OCI-LY3 (cell line): ENCODE data around the gene PCYT1A.
"Not testable (repeated sequence)": the region's sequence is repeated elsewhere in the genome, so short reads cannot be mapped to it uniquely, and the experiment has no call there.

Source experiments
- H2AFZ ChIP-seq: fragments of 200-600, 300-600 bp; shearing (Covaris generic); 2 replicates; pipeline ENCODE4 v1.6.0; 2014; ENCODE audit warnings: antibody characterized with exemption, low read depth, low read length
- H3K27ac ChIP-seq: fragments of 200-600, 300-600 bp; sonication (generic); 2 replicates; pipeline ENCODE4 v1.5.1; 2014; ENCODE audit warnings: mild to moderate bottlenecking, low read length, moderate library complexity, mixed read lengths
- H3K27me3 ChIP-seq: fragments of 200-600, 300-600 bp; sonication (generic); 2 replicates; pipeline ENCODE4 v1.6.1; 2014; ENCODE audit warnings: low read depth, low read length, mixed read lengths
- H3K36me3 ChIP-seq: fragments of 200-600, 300-600 bp; sonication (generic); replicated peaks from 2 replicates; pipeline ENCODE3; 2014; ENCODE audit warnings: low read depth, low read length, mixed read lengths
- H3K4me1 ChIP-seq: fragments of 300-600, 200-600 bp; sonication (generic); 2 replicates; pipeline ENCODE4 v1.6.1; 2014; ENCODE audit warnings: low read length, mixed read lengths
- H3K4me2 ChIP-seq: fragments of 200-600, 300-600 bp; sonication (generic); 2 replicates; pipeline ENCODE4 v1.6.1; 2014; ENCODE audit warnings: low read length, mixed read lengths
- H3K4me3 ChIP-seq: fragments of 300-600, 200-600 bp; sonication (generic); 2 replicates; pipeline ENCODE4 v1.5.1; 2014; ENCODE audit warnings: antibody characterized with exemption, mild to moderate bottlenecking, low read length, moderate library complexity
- H3K79me2 ChIP-seq: fragments of 300-600, 200-600 bp; shearing (Covaris generic); 2 replicates; pipeline ENCODE4 v1.6.1; 2014; ENCODE audit warnings: mild to moderate bottlenecking, low read length, mixed read lengths
- H3K9ac ChIP-seq: fragments of 300-600, 200-600 bp; shearing (Covaris generic); 2 replicates; pipeline ENCODE4 v1.6.0; 2014; ENCODE audit warnings: mild to moderate bottlenecking, low read length, moderate library complexity
- H3K9me3 ChIP-seq: fragments of 200-600, 300-600 bp; shearing (Covaris generic); 2 replicates; pipeline ENCODE4 v1.6.1; 2014; ENCODE audit warnings: low read length, mixed read lengths; ENCODE audit not compliant: insufficient read depth
- H4K20me1 ChIP-seq: fragments of 200-600, 300-600 bp; sonication (generic); 2 replicates; pipeline ENCODE4 v1.6.1; 2016; ENCODE audit warnings: low read length, mixed read lengths; ENCODE audit not compliant: insufficient read depth
- EZH2phosphoT487 ChIP-seq: fragments of 200-600 bp; shearing (Covaris generic); IDR thresholded peaks from 2 replicates; pipeline ENCODE4 v1.6.1; 2018; ENCODE audit warnings: antibody characterized with exemption, mixed run types, low read depth
- TF ChIP-seq, protein P1 (sequence below): fragments of 200-600, 300-600 bp; sonication (generic); IDR thresholded peaks from 2 replicates; pipeline ENCODE4 v1.5.1; 2014; ENCODE audit warnings: antibody characterized with exemption, low read length, low read depth

Gene PCYT1A

DNA sequence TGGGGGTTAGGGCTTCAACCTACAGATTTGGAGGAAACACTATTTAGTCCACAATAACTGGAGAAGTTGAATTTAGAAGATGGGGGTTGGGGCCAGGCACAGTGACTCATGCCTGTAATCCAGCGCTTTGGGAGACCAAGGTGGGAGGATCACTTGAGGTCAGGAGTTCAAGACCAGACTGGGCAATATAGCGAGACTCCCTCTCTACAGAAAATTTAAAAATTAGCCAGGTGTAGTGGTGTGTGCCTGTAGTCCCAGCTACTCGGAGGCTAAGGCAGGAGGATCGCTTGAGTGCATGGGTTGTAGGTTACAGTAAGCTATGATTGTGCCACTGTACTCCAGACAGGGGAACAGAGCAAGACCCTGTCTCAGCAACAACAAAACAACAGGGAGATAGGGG is 35.5 kb upstream of the PCYT1A start:
- no peaks in the 10 kb centered on the region for H3K27me3 ChIP-seq
- no peak overlapping the region for H3K4me2 ChIP-seq
- H3K9me3 ChIP-seq = no peaks in the 10 kb centered on the region
- H3K36me3 ChIP-seq = no peaks in the 10 kb centered on the region
- TF ChIP-seq, protein P1, sequence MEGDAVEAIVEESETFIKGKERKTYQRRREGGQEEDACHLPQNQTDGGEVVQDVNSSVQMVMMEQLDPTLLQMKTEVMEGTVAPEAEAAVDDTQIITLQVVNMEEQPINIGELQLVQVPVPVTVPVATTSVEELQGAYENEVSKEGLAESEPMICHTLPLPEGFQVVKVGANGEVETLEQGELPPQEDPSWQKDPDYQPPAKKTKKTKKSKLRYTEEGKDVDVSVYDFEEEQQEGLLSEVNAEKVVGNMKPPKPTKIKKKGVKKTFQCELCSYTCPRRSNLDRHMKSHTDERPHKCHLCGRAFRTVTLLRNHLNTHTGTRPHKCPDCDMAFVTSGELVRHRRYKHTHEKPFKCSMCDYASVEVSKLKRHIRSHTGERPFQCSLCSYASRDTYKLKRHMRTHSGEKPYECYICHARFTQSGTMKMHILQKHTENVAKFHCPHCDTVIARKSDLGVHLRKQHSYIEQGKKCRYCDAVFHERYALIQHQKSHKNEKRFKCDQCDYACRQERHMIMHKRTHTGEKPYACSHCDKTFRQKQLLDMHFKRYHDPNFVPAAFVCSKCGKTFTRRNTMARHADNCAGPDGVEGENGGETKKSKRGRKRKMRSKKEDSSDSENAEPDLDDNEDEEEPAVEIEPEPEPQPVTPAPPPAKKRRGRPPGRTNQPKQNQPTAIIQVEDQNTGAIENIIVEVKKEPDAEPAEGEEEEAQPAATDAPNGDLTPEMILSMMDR = no peak
- TF ChIP-seq EZH2phosphoT487 = no peak
- H3K27ac ChIP-seq = no peak overlapping the region
- H4K20me1 ChIP-seq = no peaks in the 10 kb centered on the region
- H3K9ac ChIP-seq = no peak overlapping the region
- H3K4me1 ChIP-seq = no peaks in the 10 kb centered on the region
- no peaks in the 10 kb centered on the region for H3K79me2 ChIP-seq
- H2AFZ ChIP-seq = no peak overlapping the region
- H3K4me3 ChIP-seq = no peak overlapping the region

DNA sequence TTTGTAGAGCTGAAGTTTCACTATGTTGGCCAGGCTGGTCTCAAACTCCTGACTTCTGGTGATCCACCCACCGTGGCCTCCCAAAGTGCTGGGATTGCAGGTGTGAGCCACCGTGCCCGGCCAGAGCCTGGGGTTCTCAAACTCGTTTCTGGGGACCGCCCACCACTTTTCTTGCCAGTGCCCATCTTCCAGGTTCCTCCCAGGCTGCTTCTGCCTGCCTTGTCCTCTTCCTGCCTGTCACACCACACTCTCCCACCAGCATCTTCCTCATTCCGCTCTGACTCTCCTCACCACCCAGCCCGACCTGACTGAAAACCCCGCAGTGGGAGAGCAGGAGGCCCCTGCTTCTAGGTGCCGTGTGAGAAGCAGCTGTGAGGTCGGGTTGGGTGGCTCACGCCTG is 33.6 kb upstream of the PCYT1A start:
- TF ChIP-seq, protein P1 = no peak
- H3K4me2 ChIP-seq = no peak overlapping the region
- H3K4me3 ChIP-seq = no peak overlapping the region
- H3K9me3 ChIP-seq = no peaks in the 10 kb centered on the region
- no peak overlapping the region for H3K27ac ChIP-seq
- H4K20me1 ChIP-seq = no peaks in the 10 kb centered on the region
- no peaks in the 10 kb centered on the region for H3K36me3 ChIP-seq
- H3K27me3 ChIP-seq = no peaks in the 10 kb centered on the region
- H3K9ac ChIP-seq = no peak overlapping the region
- H3K4me1 ChIP-seq = no peaks in the 10 kb centered on the region
- peaks cover 8% of the 10 kb centered on the region for H3K79me2 ChIP-seq
- no peak overlapping the region for H2AFZ ChIP-seq

DNA sequence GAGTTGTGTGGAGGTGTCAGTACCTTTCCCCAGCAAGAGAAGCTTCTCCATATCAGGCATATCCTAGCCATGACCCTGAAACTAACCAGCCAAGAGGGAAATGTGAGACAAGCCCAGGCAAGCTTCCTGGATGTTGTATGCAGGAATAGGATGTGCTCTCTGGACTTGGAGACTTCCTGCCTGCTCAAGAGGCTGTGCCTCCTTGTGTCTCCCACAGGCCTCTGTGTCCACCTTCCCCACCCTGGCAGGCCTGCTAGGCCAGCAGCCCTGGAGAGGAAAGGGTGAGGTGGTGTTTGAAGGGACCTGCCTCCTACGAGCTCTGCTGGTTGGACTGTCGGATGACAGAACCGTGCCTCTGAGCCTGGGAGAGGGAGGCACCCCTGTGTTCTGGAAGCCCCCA is 32.6 kb upstream of the PCYT1A start:
- Histone ChIP-seq H2AFZ (no peak overlapping the region), H3K79me2 (peaks cover 8% of the 10 kb centered on the region), H4K20me1 (no peaks in the 10 kb centered on the region), H3K9me3 (no peaks in the 10 kb centered on the region), H3K9ac (no peak overlapping the region), H3K4me1 (no peaks in the 10 kb centered on the region), H3K36me3 (no peaks in the 10 kb centered on the region), H3K4me3 (no peak overlapping the region), H3K27ac (no peak overlapping the region), H3K27me3 (no peaks in the 10 kb centered on the region), H3K4me2 (no peak overlapping the region)
- TF ChIP-seq EZH2phosphoT487 = no peak
- TF ChIP-seq, protein P1 = no peak

DNA sequence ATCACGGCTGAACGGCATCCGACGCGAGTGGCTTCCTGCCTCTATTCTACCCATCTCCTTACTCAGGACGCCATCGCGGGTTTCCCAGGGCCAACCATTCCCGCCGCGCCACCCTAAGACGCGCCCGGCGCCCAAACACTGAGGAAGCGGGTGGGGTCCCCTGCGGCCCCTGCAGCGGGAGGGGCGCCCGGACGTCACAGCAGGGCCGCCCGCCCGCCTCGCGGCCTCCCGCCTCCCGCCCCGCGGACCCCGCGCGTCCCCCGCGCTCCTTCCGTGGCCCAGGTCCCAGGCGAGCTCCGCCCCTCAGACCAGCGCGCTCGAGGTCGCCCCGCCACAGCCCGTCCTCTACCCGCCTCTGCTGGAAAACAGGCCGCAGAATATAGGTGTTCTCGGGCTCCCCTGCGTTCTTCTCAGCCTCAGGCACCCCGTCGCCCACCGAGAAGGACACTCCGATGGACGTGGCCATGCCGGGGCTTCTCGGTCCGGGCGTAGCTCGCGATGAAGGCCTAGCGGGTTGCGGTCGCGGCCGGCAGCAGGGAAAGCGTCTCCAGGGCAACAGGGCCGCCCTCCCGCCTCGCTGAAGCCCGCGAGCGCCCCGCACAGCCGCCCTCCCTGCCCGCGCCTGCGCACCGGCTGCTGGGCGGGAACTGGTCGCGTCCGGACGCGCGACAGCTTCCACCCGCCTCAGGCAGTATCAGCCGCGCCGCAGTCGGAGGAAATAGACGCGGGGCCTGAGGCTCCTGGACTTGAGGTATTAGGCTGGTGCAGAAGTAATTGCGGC is 30.4 kb upstream of the PCYT1A start, which contains the start of gene DYNLT2B:
Gene DYNLT2B, minus strand, starts transcription at position 554 of the 781 bp plus-strand sequence. Its CDS starts 88 bp downstream, at position 466.
- Histone ChIP-seq H3K4me1 (no peaks in the 10 kb centered on the region), H3K4me3 (peak within 1 kb of the TSS; percentile 89), H3K4me2 (peak within 1 kb of the TSS; percentile 61), H3K27ac (peak within 1 kb of the TSS; percentile 67), H3K27me3 (no peaks in the 10 kb centered on the region), H2AFZ (peak within 1 kb of the TSS; percentile 86), H3K9ac (peak within 1 kb of the TSS; percentile 86), H3K36me3 (no peaks in the 10 kb centered on the region), H4K20me1 (no peaks in the 10 kb centered on the region), H3K79me2 (peaks cover 8% of the 10 kb centered on the region), H3K9me3 (no peaks in the 10 kb centered on the region)
- TF ChIP-seq EZH2phosphoT487 = no peak
- TF ChIP-seq, protein P1 = no peak

DNA sequence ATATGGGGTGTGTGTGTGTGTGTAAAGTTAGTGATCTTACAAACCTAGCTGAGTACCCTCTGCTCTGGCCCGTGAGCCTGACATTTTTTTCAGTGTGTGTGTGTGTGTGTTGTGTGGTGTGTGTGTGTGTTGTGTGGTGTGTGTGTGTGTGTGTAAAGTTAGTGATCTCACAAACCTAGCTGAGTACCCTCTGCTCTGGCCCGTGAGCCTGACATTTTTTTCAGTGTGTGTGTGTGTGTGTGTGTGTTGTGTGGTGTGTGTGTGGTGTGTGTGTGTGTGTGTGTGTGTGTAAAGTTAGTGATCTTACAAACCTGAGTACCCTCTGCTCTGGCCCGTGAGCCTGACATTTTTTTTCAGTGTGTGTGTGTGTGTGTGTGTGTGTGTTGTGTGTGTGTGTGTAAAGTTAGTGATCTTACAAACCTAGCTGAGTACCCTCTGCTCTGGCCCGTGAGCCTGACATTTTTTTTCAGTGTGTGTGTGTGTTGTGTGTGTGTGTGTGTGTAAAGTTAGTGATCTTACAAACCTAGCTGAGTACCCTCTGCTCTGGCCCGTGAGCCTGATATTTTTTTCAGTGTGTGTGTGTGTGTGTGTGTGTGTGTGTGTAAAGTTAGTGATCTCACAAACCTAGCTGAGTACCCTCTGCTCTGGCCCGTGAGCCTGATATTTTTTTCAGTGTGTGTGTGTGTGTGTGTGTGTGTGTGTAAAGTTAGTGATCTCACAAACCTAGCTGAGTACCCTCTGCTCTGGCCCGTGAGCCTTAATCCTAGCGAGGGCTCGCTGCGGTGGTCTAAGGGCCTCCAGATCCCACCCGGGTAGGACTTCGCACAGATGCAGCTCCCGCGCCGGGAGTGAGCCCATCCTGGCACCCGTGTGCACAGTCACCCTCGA is 29.5 kb upstream of the PCYT1A start:
- peak overlapping the region; percentile 89 for H3K4me3 ChIP-seq
- peak overlapping the region; percentile 83 for H2AFZ ChIP-seq
- peak overlapping the region; percentile 86 for H3K9ac ChIP-seq
- H3K36me3 ChIP-seq, H3K79me2 ChIP-seq, H3K9me3 ChIP-seq, H3K27me3 ChIP-seq, H4K20me1 ChIP-seq, H3K4me1 ChIP-seq: not testable (repeated sequence)
- peak overlapping the region; percentile 67 for H3K27ac ChIP-seq
- peak overlapping the region; percentile 61 for H3K4me2 ChIP-seq
